T-helper 1 cell treated with Interleukin-12 subunit alpha and Interleukin-12 subunit beta and Interleukin-4 antibody, amounts not matched to agents 30 μg/mL and 1 μg/mL, for 36 hours (primary cell): ENCODE measurements around the gene GJD4.
A peak's percentile ranks its signal among the peaks of the same experiment; 100 is the strongest.

Experiments
- H3K27ac Mint-ChIP-seq: one replicate; pipeline ENCODE4 v1.8.0; 2021; ENCODE audit warnings: mild to moderate bottlenecking, mixed read lengths
- H3K27me3 Mint-ChIP-seq: one replicate; pipeline ENCODE4 v1.8.0; 2021; ENCODE audit warnings: low read depth, mixed read lengths
- H3K36me3 Mint-ChIP-seq: one replicate; pipeline ENCODE4 v1.8.0; 2021; ENCODE audit warnings: low read depth, mixed read lengths
- H3K4me1 Mint-ChIP-seq: one replicate; pipeline ENCODE4 v1.8.0; 2021; ENCODE audit warnings: low read depth, mixed read lengths
- H3K4me3 Mint-ChIP-seq: one replicate; pipeline ENCODE4 v1.8.0; 2021; ENCODE audit warnings: mild to moderate bottlenecking, moderate library complexity, mixed read lengths
- H3K9me3 Mint-ChIP-seq: one replicate; pipeline ENCODE4 v1.8.0; 2021; ENCODE audit warnings: mixed read lengths

Gene GJD4, protein sequence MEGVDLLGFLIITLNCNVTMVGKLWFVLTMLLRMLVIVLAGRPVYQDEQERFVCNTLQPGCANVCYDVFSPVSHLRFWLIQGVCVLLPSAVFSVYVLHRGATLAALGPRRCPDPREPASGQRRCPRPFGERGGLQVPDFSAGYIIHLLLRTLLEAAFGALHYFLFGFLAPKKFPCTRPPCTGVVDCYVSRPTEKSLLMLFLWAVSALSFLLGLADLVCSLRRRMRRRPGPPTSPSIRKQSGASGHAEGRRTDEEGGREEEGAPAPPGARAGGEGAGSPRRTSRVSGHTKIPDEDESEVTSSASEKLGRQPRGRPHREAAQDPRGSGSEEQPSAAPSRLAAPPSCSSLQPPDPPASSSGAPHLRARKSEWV

DNA sequence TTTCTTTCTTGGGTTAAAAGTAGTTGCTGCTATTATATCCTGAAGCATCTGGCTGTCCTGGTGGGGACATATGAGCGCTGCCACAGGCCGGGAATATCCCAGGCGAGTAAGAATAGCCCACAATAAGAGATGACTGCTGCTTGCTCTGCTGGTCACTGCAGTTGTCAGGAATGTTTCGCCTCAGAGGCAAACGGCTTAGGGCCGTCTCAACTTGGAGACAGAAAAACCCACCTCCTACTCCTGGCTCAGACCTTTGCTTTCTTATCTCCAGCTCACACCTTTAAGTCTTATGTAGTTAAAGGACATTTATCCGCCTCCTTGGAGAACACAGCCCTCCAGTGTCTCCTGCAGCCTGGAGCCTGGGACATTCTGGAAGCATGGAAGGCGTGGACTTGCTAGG, at the start of gene GJD4:
Gene GJD4, plus strand, starts transcription at position 151 of the 400 bp plus-strand sequence. Its CDS starts 227 bp downstream, at position 378.
- Mint-ChIP-seq H3K36me3 (no peaks in the 10 kb centered on the region), H3K27me3 (peaks cover 51% of the 10 kb centered on the region), H3K4me3 (no peak within 1 kb of the TSS), H3K27ac (no peak within 1 kb of the TSS), H3K4me1 (peaks cover 5% of the 10 kb centered on the region), H3K9me3 (peaks cover 5% of the 10 kb centered on the region)

DNA sequence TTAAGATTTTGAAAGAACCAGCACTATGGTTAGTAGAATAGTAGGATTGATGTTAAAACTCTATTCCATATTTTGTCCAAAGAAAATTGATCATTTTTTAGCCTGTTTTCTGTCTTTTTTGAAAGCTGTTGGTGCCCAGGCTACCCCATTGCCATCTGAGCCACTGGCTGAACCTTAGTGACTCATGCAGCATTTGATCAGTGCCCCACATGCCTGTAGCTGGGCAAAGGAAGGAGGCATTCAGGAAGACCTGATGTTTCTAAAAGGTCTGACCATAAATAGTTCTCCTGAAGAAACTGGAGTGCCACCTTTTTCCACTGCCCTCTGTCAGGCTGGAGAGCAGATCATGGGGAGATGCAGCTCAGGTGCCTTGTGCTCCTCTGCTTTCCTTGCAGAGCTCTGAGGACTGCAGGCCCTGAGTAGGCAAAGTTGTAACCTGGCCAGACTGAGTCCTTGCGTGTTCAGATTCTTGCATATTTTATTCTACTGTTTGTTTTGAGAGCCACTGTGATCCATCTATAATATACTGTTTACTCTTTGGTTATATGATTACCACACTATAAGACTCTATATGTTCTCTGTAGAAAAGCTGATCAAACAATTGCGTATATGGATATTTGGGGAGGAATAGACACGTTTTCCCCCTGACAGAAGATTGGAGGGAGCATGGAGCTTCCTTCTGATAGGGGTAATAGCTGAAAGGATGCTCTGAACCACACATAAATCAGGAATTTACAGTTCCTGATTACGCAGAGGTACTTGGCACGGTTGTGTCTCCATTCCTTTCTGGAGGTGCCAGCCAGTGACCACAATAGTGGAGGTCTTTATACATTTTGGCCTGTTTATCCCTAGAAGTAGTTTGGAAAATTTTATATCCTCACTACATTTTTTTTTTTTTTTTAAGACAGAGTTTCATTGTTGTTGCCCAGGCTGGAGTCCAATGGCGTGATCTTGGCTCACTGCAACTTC, 48.9 kb upstream of the GJD4 start:
- Mint-ChIP-seq H3K4me3 (no peak overlapping the region), H3K9me3 (no peaks in the 10 kb centered on the region), H3K4me1 (no peaks in the 10 kb centered on the region), H3K27me3 (no peaks in the 10 kb centered on the region), H3K27ac (no peak overlapping the region), H3K36me3 (peaks cover 3% of the 10 kb centered on the region)

DNA sequence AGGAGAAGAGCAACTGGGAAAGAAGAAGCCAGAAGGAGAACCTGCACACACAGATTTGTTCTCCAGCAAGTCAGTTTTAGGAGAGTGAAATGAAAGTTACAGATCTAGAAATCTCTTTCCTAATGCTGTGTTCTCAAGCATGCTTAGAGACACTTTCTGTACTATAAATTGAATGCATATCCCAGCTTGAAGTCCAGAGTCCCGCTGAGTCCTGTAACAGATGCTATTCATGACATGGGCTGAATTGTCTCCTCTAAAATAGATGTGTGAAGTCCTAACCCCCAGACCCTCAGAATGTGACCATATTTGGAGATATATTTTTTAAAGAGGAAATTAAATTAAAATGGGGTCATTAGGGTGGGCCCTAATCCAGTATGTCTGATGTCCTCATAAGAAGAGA, 46.9 kb upstream of the GJD4 start:
- Mint-ChIP-seq H3K36me3 (peaks cover 5% of the 10 kb centered on the region), H3K9me3 (no peaks in the 10 kb centered on the region), H3K4me3 (no peak overlapping the region), H3K4me1 (peaks cover 5% of the 10 kb centered on the region), H3K27me3 (no peaks in the 10 kb centered on the region), H3K27ac (no peak overlapping the region)

DNA sequence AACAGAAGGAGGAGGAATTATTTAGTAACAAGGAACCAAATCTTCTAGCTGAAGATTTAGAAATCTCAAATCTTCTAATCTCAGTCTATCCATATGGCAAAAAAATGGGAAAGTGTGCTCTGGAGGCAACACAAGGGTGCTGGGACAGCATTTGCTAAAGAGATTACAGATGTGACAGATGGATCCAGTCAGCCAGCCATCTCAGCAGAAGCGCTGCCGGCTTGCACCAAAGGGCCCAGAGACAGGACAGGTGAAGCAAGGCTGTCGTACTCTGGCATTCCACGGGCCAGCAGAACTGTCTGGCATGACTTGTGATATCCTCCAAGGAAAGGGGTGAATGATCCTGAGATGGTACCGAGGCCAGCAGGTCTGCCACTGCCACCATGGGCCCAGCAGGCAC, 45.7 kb upstream of the GJD4 start:
- Mint-ChIP-seq H3K36me3 (peaks cover 6% of the 10 kb centered on the region), H3K27ac (no peak overlapping the region), H3K4me3 (no peak overlapping the region), H3K9me3 (no peaks in the 10 kb centered on the region), H3K27me3 (no peaks in the 10 kb centered on the region), H3K4me1 (peaks cover 8% of the 10 kb centered on the region)

DNA sequence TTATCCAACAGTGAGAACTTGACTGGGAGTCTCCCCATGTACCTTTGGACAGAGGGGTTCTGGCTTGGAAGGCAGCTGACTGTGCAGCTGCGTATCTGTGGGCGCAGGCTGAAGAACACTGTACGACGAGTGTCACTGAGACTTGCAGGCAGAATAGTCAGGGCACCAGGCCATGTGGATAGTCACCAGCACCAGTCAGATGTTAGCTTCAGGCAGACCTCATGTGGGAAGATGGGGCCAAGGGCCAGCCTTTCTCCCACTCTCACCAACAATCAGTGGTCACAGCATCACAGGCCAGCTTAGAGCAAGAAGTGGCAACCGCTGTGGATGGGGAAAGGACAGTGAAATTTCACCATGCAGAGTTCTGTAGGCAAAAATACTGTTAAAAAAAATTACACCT, 43.4 kb upstream of the GJD4 start:
- H3K4me3 Mint-ChIP-seq = no peak overlapping the region
- H3K36me3 Mint-ChIP-seq = peaks cover 13% of the 10 kb centered on the region
- no peak overlapping the region for H3K27ac Mint-ChIP-seq
- no peaks in the 10 kb centered on the region for H3K9me3 Mint-ChIP-seq
- H3K4me1 Mint-ChIP-seq = peaks cover 10% of the 10 kb centered on the region
- no peaks in the 10 kb centered on the region for H3K27me3 Mint-ChIP-seq

DNA sequence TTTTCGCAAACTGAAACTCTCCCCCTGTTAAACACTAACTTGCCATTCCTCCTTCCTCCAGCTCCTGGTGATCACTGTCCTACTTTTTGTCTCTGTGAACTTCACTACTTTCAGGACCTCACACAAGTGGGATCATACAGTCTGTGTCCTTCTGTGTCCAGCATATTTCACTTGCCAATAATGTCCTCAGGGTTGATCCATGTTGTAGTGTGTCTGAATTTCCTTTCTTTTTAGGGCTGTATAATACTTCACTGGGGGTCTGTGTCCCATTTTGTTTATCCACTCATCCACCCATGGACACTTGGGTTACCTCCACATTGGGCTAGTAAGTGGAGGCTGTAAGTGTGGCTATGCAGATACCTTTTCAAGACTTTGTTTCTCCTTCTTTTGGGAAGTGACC, 42.7 kb upstream of the GJD4 start:
- H3K4me3 Mint-ChIP-seq = no peak overlapping the region
- no peaks in the 10 kb centered on the region for H3K9me3 Mint-ChIP-seq
- H3K27ac Mint-ChIP-seq = no peak overlapping the region
- peaks cover 13% of the 10 kb centered on the region for H3K36me3 Mint-ChIP-seq
- H3K4me1 Mint-ChIP-seq = peaks cover 10% of the 10 kb centered on the region
- H3K27me3 Mint-ChIP-seq = no peaks in the 10 kb centered on the region

DNA sequence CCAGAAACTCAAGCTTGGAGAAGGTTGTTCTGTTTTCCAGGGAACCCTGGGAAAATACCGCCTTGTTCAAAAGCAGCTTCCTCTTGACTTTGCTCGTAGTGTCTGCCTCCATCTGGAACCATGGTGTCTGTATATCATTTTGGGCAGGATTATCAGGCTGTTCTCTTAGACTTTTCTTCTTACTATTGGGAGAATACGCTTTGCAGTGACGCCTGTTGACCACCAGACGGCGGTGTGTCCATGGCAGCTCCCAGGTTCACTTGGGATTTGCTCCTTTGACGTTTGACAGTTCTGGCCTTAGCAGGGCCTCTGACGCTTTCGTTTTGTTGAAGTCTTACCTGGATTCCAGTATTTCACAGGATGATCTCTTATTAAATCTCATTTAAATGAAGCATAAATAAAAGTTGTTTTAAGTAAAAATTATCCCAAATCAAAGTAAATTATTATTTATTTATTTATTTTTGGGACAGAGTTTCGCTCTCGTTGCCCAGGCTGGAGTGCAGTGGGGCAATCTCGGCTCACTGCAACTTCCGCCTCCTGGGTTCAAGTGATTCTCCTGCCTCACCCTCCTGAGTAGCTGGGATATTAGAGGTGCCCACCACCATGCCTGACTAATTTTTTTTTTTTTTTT, 41.8 kb upstream of the GJD4 start:
- Mint-ChIP-seq H3K36me3 (peaks cover 13% of the 10 kb centered on the region), H3K27ac (no peak overlapping the region), H3K4me3 (no peak overlapping the region), H3K27me3 (no peaks in the 10 kb centered on the region), H3K4me1 (peaks cover 10% of the 10 kb centered on the region), H3K9me3 (no peaks in the 10 kb centered on the region)

DNA sequence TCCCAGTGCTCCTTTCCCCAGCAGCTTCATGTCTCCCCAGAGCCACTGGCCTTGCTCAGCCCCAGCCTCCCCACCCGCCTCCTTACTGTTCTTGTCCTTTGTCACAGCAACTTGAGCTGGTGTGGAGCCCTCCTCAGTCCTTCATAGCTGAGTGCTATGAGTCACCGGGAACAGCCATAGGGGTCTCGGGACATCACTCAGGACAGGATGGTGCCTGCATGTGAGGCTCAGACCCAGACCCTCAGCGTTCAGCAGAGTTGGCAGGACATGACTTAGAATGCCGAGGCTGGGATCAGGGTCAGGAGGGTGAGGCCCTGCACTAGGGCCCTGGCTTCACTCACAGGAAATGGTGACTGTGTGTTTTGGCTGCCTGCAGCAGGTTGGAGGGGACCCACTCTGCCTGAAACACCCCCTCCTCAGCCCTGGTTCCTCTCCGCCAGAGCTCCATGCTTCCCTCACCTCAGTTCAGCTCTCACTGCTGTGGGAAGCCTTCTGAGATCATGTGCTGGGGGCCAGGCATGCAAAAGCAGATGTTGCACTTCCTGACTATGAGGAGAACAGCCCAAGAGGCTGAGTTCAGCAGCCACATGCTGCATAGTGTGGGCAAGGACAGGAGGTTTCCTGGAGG, 40.7 kb upstream of the GJD4 start:
- H3K36me3 Mint-ChIP-seq = peaks cover 11% of the 10 kb centered on the region
- H3K27me3 Mint-ChIP-seq = no peaks in the 10 kb centered on the region
- peaks cover 10% of the 10 kb centered on the region for H3K4me1 Mint-ChIP-seq
- H3K27ac Mint-ChIP-seq = no peak overlapping the region
- H3K9me3 Mint-ChIP-seq = no peaks in the 10 kb centered on the region
- H3K4me3 Mint-ChIP-seq = no peak overlapping the region

DNA sequence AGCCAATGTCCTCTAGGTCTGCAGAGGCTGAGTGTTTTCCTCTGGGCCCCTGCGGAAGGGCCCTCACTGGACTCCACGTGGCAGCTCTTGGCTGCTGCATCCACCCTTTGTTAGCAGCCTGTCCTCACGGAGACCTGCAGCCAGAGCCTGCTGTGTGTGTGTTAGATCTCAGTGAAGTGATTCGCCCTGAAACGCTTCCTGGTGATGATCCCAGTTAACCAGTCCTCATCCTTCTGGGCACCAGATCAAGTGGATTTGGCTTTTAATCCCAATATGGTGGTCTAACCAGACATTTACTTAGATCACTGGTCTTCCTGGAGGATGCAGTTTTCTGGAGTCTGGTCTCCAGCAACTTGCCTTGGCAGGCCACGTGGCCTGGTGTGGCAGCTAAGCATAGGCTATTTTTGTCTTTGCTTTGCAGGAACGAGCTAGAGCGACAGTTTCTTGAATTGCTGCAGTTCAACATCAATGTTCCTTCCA, 39.5 kb upstream of the GJD4 start:
- Mint-ChIP-seq H3K27ac (peak overlapping the region; percentile 19), H3K4me3 (no peak overlapping the region), H3K9me3 (no peaks in the 10 kb centered on the region), H3K27me3 (no peaks in the 10 kb centered on the region), H3K36me3 (peaks cover 15% of the 10 kb centered on the region), H3K4me1 (peaks cover 10% of the 10 kb centered on the region)

DNA sequence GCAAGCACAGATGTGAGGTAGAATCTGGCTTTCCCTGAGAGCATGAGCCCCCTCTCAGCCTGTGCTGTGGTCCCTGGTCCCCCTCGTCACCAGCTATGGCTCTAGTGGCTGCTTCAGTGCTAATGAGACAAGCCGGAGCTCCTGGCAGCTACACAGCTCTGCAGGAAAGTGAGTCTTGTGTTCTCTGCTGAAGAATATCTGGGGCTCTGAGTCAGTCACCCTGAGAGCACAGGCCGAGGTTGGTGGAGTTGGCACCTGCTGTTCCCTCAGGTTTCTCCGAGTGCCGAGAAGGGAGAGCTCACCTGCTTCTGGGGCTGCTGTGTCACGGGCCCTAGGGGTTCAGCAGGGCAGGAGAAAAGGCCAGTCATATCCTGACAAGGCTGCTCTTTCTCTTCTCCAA, 37.2 kb upstream of the GJD4 start:
- no peak overlapping the region for H3K4me3 Mint-ChIP-seq
- no peak overlapping the region for H3K27ac Mint-ChIP-seq
- no peaks in the 10 kb centered on the region for H3K9me3 Mint-ChIP-seq
- H3K36me3 Mint-ChIP-seq = peaks cover 19% of the 10 kb centered on the region
- no peaks in the 10 kb centered on the region for H3K27me3 Mint-ChIP-seq
- H3K4me1 Mint-ChIP-seq = peaks cover 7% of the 10 kb centered on the region

DNA sequence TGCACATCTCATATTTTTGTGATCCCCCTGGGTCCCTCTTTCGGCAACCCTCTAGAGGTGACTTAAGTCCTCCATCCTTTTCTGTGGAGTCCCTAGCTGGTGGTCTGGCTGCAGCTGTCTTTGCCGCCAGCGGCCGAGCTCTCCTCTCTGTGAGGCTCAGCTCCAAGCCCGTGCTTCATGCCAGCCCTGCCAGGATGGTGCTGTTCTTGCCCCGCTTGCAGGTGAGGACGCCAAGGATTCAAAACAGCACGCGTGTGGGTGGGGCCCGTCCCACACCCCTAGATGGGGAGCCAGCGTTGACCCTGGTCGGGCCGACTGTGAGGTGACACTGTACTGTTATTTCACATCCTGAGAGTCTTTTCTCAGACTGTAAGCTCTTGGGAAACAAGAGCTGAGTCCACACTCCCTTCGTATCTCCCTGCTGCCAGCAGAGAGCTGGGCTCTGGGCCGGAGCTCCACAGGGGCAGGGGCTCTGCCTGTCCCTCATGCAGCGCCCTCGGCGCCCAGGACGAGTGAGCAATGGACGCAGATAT, 36.6 kb upstream of the GJD4 start:
- Mint-ChIP-seq H3K36me3 (peaks cover 16% of the 10 kb centered on the region), H3K4me3 (no peak overlapping the region), H3K4me1 (peaks cover 4% of the 10 kb centered on the region), H3K27ac (no peak overlapping the region), H3K27me3 (no peaks in the 10 kb centered on the region), H3K9me3 (no peaks in the 10 kb centered on the region)

DNA sequence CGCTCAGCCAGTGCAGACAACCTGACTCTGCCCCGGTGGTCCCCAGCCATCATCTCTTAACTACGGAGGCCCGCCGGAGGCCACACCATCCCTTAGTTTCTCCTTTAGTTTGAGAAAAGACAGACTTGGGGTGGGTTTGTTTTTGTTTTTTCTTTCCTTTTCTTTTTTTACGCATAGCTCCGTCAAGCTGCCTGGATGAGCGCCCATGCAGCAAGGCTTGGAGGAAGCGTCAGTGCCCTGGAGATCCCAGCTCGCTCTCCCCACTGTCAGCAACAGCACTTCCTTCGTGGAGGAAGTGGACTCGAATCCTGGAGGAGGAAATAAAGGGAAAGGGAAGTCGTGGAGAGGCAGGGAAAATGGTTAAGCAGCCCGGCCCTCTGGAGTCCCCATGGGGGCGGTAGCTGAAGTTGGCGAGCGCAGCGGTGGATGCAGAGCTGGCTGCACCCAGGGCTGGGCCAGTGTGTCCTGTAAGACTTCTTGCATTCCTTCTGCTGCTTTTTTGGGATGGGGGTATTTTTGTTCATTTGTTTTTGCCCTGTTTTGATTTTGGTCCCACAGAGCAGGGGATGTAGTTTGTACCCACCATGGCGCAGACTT, 35.9 kb upstream of the GJD4 start:
- no peak overlapping the region for H3K4me3 Mint-ChIP-seq
- no peaks in the 10 kb centered on the region for H3K9me3 Mint-ChIP-seq
- peaks cover 16% of the 10 kb centered on the region for H3K36me3 Mint-ChIP-seq
- H3K27me3 Mint-ChIP-seq = no peaks in the 10 kb centered on the region
- H3K27ac Mint-ChIP-seq = no peak overlapping the region
- peaks cover 4% of the 10 kb centered on the region for H3K4me1 Mint-ChIP-seq

DNA sequence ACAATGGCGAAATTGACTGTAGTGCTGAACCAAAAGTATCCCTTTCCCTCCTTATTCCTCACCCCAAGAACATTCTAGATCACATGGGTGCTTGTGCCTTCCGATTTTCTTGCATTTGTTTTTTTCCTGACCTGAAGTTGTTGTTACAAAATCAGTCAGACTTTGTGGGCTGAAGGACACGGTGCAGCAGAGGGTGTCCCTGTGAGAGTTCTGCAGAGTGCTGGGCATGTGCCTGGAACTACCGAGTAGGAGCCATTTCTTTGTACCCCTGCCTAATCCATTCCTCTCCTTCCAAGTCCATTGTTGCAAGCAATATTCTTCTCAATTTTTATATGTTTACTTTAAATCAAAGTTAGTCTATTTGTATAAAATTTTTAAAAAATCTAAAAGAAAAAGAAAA, 35.3 kb upstream of the GJD4 start:
- Mint-ChIP-seq H3K4me3 (no peak overlapping the region), H3K36me3 (peaks cover 16% of the 10 kb centered on the region), H3K9me3 (no peaks in the 10 kb centered on the region), H3K4me1 (no peaks in the 10 kb centered on the region), H3K27ac (no peak overlapping the region), H3K27me3 (no peaks in the 10 kb centered on the region)

DNA sequence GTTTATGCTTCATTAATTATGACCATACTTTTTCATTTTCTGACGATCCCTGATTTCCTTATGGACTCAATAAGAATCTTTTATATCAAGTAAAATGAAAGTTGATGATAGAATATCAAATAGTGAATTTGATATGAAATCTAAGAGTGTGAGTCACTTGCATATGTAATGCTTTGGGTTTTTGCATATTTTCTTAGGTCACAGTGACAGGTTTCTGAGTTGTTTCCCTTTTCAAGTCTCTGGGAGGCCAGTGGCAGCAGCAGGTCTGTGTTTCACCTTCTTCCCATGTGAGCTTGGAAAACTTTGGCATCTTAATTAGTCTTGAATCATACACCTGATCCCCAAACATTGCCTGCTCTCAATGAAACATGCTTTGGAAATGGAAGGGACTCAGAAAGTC, 34.7 kb upstream of the GJD4 start:
- Mint-ChIP-seq H3K27ac (no peak overlapping the region), H3K4me1 (peaks cover 2% of the 10 kb centered on the region), H3K27me3 (no peaks in the 10 kb centered on the region), H3K4me3 (no peak overlapping the region), H3K9me3 (no peaks in the 10 kb centered on the region), H3K36me3 (peaks cover 18% of the 10 kb centered on the region)
